AG09319 (cell line): ENCODE results near the gene HADHA.
"Not testable (repeated sequence)": the region's sequence is repeated elsewhere in the genome, so short reads cannot be mapped to it uniquely, and the experiment has no call there.

Source experiments
- DNase-seq: peaks from one replicate; pipeline ENCODE4 v3.0.0-alpha.2; 2010; ENCODE audit warnings: low read depth; ENCODE audit errors: extremely low read depth
- TF ChIP-seq, protein P1 (sequence below): IDR thresholded peaks from 2 replicates; pipeline ENCODE4 v1.5.1; 2011; ENCODE audit warnings: low read depth, mild to moderate bottlenecking, inconsistent platforms, low read length, moderate library complexity

The HADHA gene

DNA sequence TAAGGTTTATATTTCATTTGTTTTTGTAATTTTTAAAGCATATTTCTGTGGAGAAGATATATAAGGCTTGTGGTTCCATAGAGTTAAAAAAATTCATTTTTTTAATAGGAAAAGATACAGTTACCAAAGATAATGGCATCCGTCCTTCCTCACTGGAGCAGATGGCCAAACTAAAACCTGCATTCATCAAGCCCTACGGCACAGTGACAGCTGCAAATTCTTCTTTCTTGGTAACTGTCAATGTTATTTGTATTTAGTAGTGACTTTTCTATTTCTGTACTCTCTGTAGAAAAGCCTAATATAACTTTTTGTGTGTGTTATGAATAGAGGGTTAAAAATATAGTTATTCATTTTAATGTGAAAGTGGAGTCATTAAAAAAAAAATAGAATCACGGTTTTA, 35.5 kb upstream of the HADHA start:
- DNase-seq, result no peak
- TF ChIP-seq, protein P1, sequence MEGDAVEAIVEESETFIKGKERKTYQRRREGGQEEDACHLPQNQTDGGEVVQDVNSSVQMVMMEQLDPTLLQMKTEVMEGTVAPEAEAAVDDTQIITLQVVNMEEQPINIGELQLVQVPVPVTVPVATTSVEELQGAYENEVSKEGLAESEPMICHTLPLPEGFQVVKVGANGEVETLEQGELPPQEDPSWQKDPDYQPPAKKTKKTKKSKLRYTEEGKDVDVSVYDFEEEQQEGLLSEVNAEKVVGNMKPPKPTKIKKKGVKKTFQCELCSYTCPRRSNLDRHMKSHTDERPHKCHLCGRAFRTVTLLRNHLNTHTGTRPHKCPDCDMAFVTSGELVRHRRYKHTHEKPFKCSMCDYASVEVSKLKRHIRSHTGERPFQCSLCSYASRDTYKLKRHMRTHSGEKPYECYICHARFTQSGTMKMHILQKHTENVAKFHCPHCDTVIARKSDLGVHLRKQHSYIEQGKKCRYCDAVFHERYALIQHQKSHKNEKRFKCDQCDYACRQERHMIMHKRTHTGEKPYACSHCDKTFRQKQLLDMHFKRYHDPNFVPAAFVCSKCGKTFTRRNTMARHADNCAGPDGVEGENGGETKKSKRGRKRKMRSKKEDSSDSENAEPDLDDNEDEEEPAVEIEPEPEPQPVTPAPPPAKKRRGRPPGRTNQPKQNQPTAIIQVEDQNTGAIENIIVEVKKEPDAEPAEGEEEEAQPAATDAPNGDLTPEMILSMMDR, result no peak

GRCh38 chr2:26276484-26277227, 32.2 kb upstream of the HADHA start:
- DNase-seq, result no peak
- TF ChIP-seq, protein P1, result no peak

GRCh38 chr2:26274058-26274613, 29.7 kb upstream of the HADHA start:
- TF ChIP-seq, protein P1, result no peak
- DNase-seq, result peak; percentile 98

DNA sequence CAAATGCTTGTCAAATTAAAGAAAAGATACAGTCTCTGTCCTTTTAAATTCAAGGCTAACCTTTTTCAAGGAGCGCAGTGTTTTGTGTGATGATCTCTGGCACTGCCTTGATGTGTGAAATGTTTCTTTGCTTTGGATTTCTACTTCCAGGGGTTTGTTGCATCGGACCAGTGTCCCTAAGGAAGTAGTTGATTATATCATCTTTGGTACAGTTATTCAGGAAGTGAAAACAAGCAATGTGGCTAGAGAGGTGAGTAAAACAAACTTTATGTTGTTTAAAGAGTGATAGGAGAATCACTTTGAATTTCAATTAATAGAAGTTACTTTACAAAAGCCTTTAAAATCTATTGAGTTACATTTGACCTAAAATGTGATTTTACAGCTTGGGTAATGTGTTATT, 29.1 kb upstream of the HADHA start:
- TF ChIP-seq, protein P1, result no peak
- no peak for DNase-seq

- TF ChIP-seq, protein P1, result no peak
- no peak for DNase-seq
Measured at GRCh38 chr2:26270373-26270772, 25.9 kb upstream of the HADHA start.

DNA sequence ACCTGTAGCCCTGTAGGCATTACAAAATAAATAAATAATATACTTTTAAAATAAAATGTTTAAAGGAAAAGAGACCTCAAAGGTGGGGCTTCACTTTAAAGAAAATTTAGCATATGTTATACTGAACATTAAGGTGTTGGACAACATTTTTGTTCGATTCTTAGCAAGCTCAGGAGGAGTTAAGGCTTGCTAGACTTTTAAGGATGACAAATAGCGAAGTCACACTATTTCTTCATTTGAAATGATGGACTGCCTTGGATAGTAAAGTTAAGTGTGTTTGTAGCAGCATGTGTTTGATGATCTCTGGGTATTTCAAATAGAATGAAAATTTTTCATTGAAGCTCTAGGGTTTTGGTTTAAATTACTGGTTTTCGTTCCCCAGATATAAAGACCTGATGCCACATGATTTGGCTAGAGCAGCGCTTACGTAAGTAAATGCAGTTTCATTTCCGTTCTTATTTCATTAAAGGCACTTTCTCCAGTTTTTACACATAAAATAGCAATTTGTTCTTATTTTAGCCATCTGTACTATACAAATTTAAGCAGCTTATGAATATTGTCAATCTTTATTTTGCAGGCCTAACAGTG, 25.2 kb upstream of the HADHA start:
- TF ChIP-seq, protein P1, result no peak
- no peak for DNase-seq

GRCh38 chr2:26268670-26269385, 24.4 kb upstream of the HADHA start:
- DNase-seq, result not testable (repeated sequence)
